DND-41 (cell line): Measurements from ENCODE around the gene PIP5K1A.
"Not testable (repeated sequence)": the region's sequence is repeated elsewhere in the genome, so short reads cannot be mapped to it uniquely, and the experiment has no call there.

Experiments
- ATAC-seq: fragments of 200-7000 bp; cut with Tn5 transposase; 3 replicates; pipeline ENCODE4 v1.9.1; 2021; ENCODE audit warnings: low read depth; ENCODE audit not compliant: insufficient read depth
- DNase-seq: peaks from one replicate; pipeline ENCODE4 v3.0.0-alpha.2; 2020
- H2AFZ ChIP-seq: 2 replicates; pipeline ENCODE4 v1.6.0; 2012; ENCODE audit warnings: low read depth, low read length
- H3K27ac ChIP-seq: 2 replicates; pipeline ENCODE4 v1.5.1; 2012; ENCODE audit warnings: low read length, inconsistent platforms
- H3K27me3 ChIP-seq: fragments of 200-600 bp; sonication (generic); 2 replicates; pipeline ENCODE4 v1.6.0; 2012; ENCODE audit warnings: low read length, mild to moderate bottlenecking, inconsistent platforms; ENCODE audit not compliant: insufficient read depth, poor library complexity
- H3K36me3 ChIP-seq: 2 replicates; pipeline ENCODE4 v1.5.1; 2012; ENCODE audit warnings: low read length, inconsistent platforms; ENCODE audit not compliant: insufficient read depth
- H3K4me1 ChIP-seq: 2 replicates; pipeline ENCODE4 v1.5.1; 2012; ENCODE audit warnings: mild to moderate bottlenecking, low read length; ENCODE audit not compliant: insufficient read depth
- H3K4me2 ChIP-seq: 2 replicates; pipeline ENCODE4 v1.6.0; 2012; ENCODE audit warnings: mild to moderate bottlenecking, moderate library complexity, low read length, inconsistent platforms; ENCODE audit not compliant: insufficient read depth
- H3K4me3 ChIP-seq, 2 experiments: fragments of 200-600 bp in 1 of 2; shearing (Covaris generic) in 1 of 2; 2 replicates each; pipeline ENCODE4 v1.5.1; 2012 to 2016; ENCODE audit warnings: inconsistent platforms in 2 of 2, low read length in 2 of 2, mild to moderate bottlenecking in 2 of 2, low read depth in 1 of 2, moderate library complexity in 1 of 2
- H3K79me2 ChIP-seq: 2 replicates; pipeline ENCODE4 v1.6.0; 2012; ENCODE audit warnings: low read length, inconsistent platforms; ENCODE audit not compliant: insufficient read depth
- H3K9ac ChIP-seq: 2 replicates; pipeline ENCODE4 v1.6.0; 2012; ENCODE audit warnings: low read depth, mild to moderate bottlenecking, inconsistent platforms, low read length, moderate library complexity
- H3K9me3 ChIP-seq: 2 replicates; pipeline ENCODE4 v1.5.1; 2012; ENCODE audit warnings: low read length, moderate library complexity, mild to moderate bottlenecking, inconsistent platforms; ENCODE audit not compliant: insufficient read depth, severe bottlenecking
- H4K20me1 ChIP-seq: 2 replicates; pipeline ENCODE4 v1.6.0; 2012; ENCODE audit warnings: low read length; ENCODE audit not compliant: insufficient read depth
- EZH2 ChIP-seq: IDR thresholded peaks from 3 replicates; pipeline ENCODE4 v1.6.1; 2012; ENCODE audit warnings: borderline replicate concordance, low read depth, mild to moderate bottlenecking, moderate library complexity, low read length, inconsistent platforms; ENCODE audit not compliant: severe bottlenecking
- TF ChIP-seq, protein P1 (sequence below): IDR thresholded peaks from 2 replicates; pipeline ENCODE4 v1.5.1; 2012; ENCODE audit warnings: borderline replicate concordance, low read length, moderate library complexity, mild to moderate bottlenecking; ENCODE audit not compliant: poor library complexity, severe bottlenecking; ENCODE audit errors: extremely low read depth

PIP5K1A gene

GRCh38 chr1:151184211-151184610, 14.1 kb upstream of the PIP5K1A start:
- H3K27ac ChIP-seq: no peak overlapping the region
- no peak overlapping the region for H3K4me3 ChIP-seq
- no peaks in the 10 kb centered on the region for H3K27me3 ChIP-seq
- H2AFZ ChIP-seq: no peak overlapping the region
- ATAC-seq: no peak
- H3K9me3 ChIP-seq: no peaks in the 10 kb centered on the region
- H4K20me1 ChIP-seq: no peaks in the 10 kb centered on the region
- no peak for TF ChIP-seq EZH2
- TF ChIP-seq, protein P1, sequence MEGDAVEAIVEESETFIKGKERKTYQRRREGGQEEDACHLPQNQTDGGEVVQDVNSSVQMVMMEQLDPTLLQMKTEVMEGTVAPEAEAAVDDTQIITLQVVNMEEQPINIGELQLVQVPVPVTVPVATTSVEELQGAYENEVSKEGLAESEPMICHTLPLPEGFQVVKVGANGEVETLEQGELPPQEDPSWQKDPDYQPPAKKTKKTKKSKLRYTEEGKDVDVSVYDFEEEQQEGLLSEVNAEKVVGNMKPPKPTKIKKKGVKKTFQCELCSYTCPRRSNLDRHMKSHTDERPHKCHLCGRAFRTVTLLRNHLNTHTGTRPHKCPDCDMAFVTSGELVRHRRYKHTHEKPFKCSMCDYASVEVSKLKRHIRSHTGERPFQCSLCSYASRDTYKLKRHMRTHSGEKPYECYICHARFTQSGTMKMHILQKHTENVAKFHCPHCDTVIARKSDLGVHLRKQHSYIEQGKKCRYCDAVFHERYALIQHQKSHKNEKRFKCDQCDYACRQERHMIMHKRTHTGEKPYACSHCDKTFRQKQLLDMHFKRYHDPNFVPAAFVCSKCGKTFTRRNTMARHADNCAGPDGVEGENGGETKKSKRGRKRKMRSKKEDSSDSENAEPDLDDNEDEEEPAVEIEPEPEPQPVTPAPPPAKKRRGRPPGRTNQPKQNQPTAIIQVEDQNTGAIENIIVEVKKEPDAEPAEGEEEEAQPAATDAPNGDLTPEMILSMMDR: no peak
- H3K79me2 ChIP-seq: peaks cover 31% of the 10 kb centered on the region
- H3K9ac ChIP-seq: no peak overlapping the region
- no peak for DNase-seq
- peaks cover 61% of the 10 kb centered on the region for H3K36me3 ChIP-seq
- H3K4me2 ChIP-seq: no peak overlapping the region
- H3K4me1 ChIP-seq: peaks cover 19% of the 10 kb centered on the region

- Histone ChIP-seq H3K4me1 (peaks cover 28% of the 10 kb centered on the region), H3K9ac (no peak overlapping the region), H3K27ac (no peak overlapping the region), H2AFZ (no peak overlapping the region), H3K79me2 (peaks cover 39% of the 10 kb centered on the region), H3K4me2 (no peak overlapping the region), H4K20me1 (no peaks in the 10 kb centered on the region), H3K27me3 (no peaks in the 10 kb centered on the region), H3K4me3 (no peak overlapping the region), H3K9me3 (no peaks in the 10 kb centered on the region), H3K36me3 (peaks cover 36% of the 10 kb centered on the region)
- TF ChIP-seq EZH2: no peak
- TF ChIP-seq, protein P1: no peak
- no peak for ATAC-seq
- no peak for DNase-seq
Measured at GRCh38 chr1:151187205-151187604, 11.1 kb upstream of the PIP5K1A start.

DNA sequence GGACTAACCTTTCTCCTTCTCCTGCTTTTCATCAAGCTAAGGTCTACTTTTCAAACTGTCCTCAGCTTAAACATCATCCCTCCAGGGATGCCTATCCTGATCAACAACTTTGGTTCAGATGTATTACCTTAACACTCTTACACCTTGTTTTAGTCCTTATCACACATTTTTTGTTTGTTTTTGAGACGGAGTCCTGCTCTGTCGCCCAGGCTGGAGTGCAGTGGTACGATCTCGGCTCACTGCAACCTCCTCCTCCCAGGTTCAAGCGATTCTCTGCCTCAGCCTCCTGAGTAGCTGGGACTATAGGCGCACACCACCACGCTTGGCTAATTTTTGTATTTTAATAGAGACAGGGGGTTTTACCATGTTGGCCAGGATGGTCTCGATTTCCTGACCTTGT, 9.7 kb upstream of the PIP5K1A start:
- H3K4me3 ChIP-seq: peak overlapping the region; percentile 46 to 66; a peak in 3 of 4 replicates
- not testable (repeated sequence) for ATAC-seq, DNase-seq, H4K20me1 ChIP-seq, H2AFZ ChIP-seq, H3K9me3 ChIP-seq, H3K27me3 ChIP-seq
- H3K27ac ChIP-seq: peak overlapping the region; percentile 82
- H3K4me1 ChIP-seq: peaks cover 28% of the 10 kb centered on the region
- H3K36me3 ChIP-seq: peaks cover 24% of the 10 kb centered on the region
- H3K4me2 ChIP-seq: peak overlapping the region; percentile 63
- peak overlapping the region; percentile 73 for H3K9ac ChIP-seq
- H3K79me2 ChIP-seq: peaks cover 39% of the 10 kb centered on the region

- no peaks in the 10 kb centered on the region for H3K9me3 ChIP-seq
- ATAC-seq (peak; percentile 91), DNase-seq (peak; percentile 94)
- peak within 1 kb of the TSS; percentile 82 for H3K27ac ChIP-seq
- H3K9ac ChIP-seq: peak within 1 kb of the TSS; percentile 73
- no peak for TF ChIP-seq EZH2
- TF ChIP-seq, protein P1: peak; percentile 19
- peaks cover 39% of the 10 kb centered on the region for H3K79me2 ChIP-seq
- peak within 1 kb of the TSS; percentile 46 to 66 for H3K4me3 ChIP-seq
- peak within 1 kb of the TSS; percentile 78 for H2AFZ ChIP-seq
- H3K27me3 ChIP-seq: no peaks in the 10 kb centered on the region
- H4K20me1 ChIP-seq: no peaks in the 10 kb centered on the region
- peaks cover 14% of the 10 kb centered on the region for H3K36me3 ChIP-seq
- peaks cover 28% of the 10 kb centered on the region for H3K4me1 ChIP-seq
- H3K4me2 ChIP-seq: peak within 1 kb of the TSS; percentile 63
Measured at GRCh38 chr1:151189637-151190445, 8.5 kb upstream of the PIP5K1A start, which contains the start of gene VPS72. TSS of gene VPS72 (minus strand) at chr1:151190197. CDS start at chr1:151190121, 76 bp downstream.
